ENCODE measurements around the gene COG5. TPM values are rescaled to one million over a fixed set of nuclear protein-coding genes. Genes with fewer than 3 reads are reported as not detected.

The COG5 gene
- total RNA-seq, 2 experiments from 2014 or later = 40.9 to 60.2 TPM

DNA sequence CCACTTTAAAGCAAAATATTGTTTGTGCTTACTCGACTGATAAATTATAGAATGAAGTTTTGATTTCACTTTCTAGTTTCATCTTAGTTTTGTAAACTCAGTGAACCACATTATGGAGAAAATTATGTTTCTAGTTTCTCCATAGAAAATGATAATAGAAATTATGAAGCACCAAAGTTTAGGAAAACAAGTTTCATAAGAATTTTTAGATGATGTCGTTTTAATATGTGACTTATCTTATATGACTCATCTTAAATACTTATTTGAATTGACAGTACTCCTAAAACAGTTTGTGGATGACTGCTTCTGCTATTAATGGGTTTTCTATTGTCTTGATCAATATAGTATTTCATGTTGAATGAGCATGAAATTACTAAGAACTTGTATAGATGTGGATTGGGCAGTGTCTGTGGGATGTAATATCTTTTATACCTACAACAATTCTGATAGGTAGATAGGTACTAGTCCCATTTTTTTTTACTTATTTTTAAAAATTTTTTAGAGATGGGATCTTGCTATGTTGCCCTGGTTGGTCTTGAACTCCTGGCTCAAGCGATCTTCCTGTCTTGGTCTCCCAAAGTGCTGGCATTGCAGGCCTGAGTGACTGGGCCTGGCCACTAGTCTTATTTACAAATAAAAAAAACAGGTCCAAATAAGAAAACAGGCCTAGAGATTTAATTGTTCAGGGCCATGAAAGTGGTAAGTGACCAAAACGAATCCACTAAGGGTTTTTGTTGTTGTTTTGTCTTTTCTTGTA, 391.3 kb downstream of the COG5 start:
- BruUV-seq (replicated peaks) = TSS peak; percentile 33
- CTCF ChIA-PET (ENCODE audit: unreplicated experiment) = no interaction called here
- intact Hi-C loops (cut with micrococcal nuclease; ENCODE audit: unreplicated experiment) = no loop called here

DNA sequence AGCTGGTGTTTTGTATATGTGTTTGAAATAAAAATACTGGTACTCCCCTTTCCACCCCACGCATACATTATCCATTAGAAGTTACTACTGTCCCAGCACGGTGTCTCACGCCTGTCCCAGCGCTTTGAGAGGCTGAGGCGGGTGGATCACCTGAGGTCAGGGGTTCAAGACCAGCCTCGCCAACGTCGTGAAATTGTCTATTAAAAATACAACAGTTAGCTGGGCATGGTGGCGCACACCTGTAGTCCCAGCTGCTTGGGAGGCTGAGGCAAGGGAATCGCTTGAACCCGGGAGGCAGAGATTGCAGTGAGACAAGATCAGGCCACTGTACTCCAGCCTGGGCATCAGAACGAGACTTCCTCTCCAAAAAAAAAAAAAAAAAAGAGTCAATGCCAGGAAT, 392.2 kb downstream of the COG5 start:
- Histone ChIP-seq H3K4me3 (ENCODE audit: low read depth, low read length, poor library complexity, severe bottlenecking) (no peak overlapping the region), H3K4me2 (ENCODE audit: low read length) (no peak overlapping the region), H3K9me2 (ENCODE audit: insufficient read depth, low read length) (no peaks in the 10 kb centered on the region), H2AFZ (ENCODE audit: low read length) (no peak overlapping the region), H3K27ac (ENCODE audit: low read depth, low read length, poor library complexity, severe bottlenecking) (no peak overlapping the region), H3K79me2 (ENCODE audit: insufficient read depth, low read depth, low read length) (peaks cover 42% of the 10 kb centered on the region), H3K4me1 (ENCODE audit: insufficient read depth, low read length, poor library complexity, severe bottlenecking) (peaks cover 23% of the 10 kb centered on the region), H3K36me3 (ENCODE audit: insufficient read depth, low read length) (0 out of 2 replicates have a peak, but pooled peaks cover 4% of the 10 kb centered on the region), H4K20me1 (ENCODE audit: insufficient read depth, low read length) (no peaks in the 10 kb centered on the region), H3K9me3 (ENCODE audit: low read length) (no peaks in the 10 kb centered on the region)
- no TSS peak for BruUV-seq (replicated peaks)
- POLR2A ChIA-PET = interaction anchor here (0.7 to 1.1 kb wide), 4 partner anchors 11 to 62 kb away, joined by 3 to 7 read pairs (median 3); no protein-coding TSS in a partner anchor
- DNase-seq (ENCODE audit: low spot score) = no peak
- CTCF ChIA-PET (ENCODE audit: unreplicated experiment) = no interaction called here
- intact Hi-C loops (cut with micrococcal nuclease; ENCODE audit: unreplicated experiment) = no loop called here
- no peak for TF ChIP-seq EZH2phosphoT487 (IDR thresholded peaks at IDR 0.05; ENCODE audit: borderline replicate concordance, low read depth, low read length)
- TF ChIP-seq, protein P1, sequence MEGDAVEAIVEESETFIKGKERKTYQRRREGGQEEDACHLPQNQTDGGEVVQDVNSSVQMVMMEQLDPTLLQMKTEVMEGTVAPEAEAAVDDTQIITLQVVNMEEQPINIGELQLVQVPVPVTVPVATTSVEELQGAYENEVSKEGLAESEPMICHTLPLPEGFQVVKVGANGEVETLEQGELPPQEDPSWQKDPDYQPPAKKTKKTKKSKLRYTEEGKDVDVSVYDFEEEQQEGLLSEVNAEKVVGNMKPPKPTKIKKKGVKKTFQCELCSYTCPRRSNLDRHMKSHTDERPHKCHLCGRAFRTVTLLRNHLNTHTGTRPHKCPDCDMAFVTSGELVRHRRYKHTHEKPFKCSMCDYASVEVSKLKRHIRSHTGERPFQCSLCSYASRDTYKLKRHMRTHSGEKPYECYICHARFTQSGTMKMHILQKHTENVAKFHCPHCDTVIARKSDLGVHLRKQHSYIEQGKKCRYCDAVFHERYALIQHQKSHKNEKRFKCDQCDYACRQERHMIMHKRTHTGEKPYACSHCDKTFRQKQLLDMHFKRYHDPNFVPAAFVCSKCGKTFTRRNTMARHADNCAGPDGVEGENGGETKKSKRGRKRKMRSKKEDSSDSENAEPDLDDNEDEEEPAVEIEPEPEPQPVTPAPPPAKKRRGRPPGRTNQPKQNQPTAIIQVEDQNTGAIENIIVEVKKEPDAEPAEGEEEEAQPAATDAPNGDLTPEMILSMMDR (conservative IDR thresholded peaks at IDR 0.05; ENCODE audit: low read length) = no peak

More for the DNA sequence above, 391.3 kb downstream of the COG5 start:
- no peak overlapping the region for H2AFZ ChIP-seq (ENCODE audit: low read length)
- peaks cover 42% of the 10 kb centered on the region for H3K79me2 ChIP-seq (ENCODE audit: insufficient read depth, low read depth, low read length)
- H3K9me2 ChIP-seq (ENCODE audit: insufficient read depth, low read length) = no peaks in the 10 kb centered on the region
- no peak overlapping the region for H3K4me2 ChIP-seq (ENCODE audit: low read length)
- H3K9me3 ChIP-seq (ENCODE audit: low read length) = no peaks in the 10 kb centered on the region
- POLR2A ChIA-PET = interaction anchor here (0.6 to 1.1 kb wide), 3 partner anchors 10 to 308 kb away, joined by 3 to 7 read pairs (median 4); no protein-coding TSS in a partner anchor
- TF ChIP-seq, protein P1 (conservative IDR thresholded peaks at IDR 0.05; ENCODE audit: low read length) = no peak
- no peak for TF ChIP-seq EZH2phosphoT487 (IDR thresholded peaks at IDR 0.05; ENCODE audit: borderline replicate concordance, low read depth, low read length)
- DNase-seq (ENCODE audit: low spot score) = no peak
- H4K20me1 ChIP-seq (ENCODE audit: insufficient read depth, low read length) = peaks cover 5% of the 10 kb centered on the region; the same call in 1 of the 2 replicates
- peaks cover 18% of the 10 kb centered on the region for H3K4me1 ChIP-seq (ENCODE audit: insufficient read depth, low read length, poor library complexity, severe bottlenecking)
- no peak overlapping the region for H3K27ac ChIP-seq (ENCODE audit: low read depth, low read length, poor library complexity, severe bottlenecking)
- H3K4me3 ChIP-seq (ENCODE audit: low read depth, low read length, poor library complexity, severe bottlenecking) = no peak overlapping the region
- H3K36me3 ChIP-seq (ENCODE audit: insufficient read depth, low read length) = 0 out of 2 replicates have a peak, but pooled peaks cover 4% of the 10 kb centered on the region

All from OCI-LY7 (cell line).